Measurements from ENCODE around the gene RGSL1. TPM values are rescaled to one million over a fixed set of nuclear protein-coding genes. Genes with fewer than 3 reads are reported as not detected.

The RGSL1 gene
- total RNA-seq, 1 experiment from 2014 or later, result not detected

- TF ChIP-seq EZH2 (IDR thresholded peaks at IDR 0.05; ENCODE audit: borderline replicate concordance, low read depth, low read length, poor library complexity, severe bottlenecking), result no peak
- no peak for TF ChIP-seq CTCF (conservative IDR thresholded peaks at IDR 0.05; ENCODE audit: low read depth, low read length)
- peaks cover 41% of the 10 kb centered on the region for H3K36me3 ChIP-seq (ENCODE audit: insufficient read depth, low read length, poor library complexity, severe bottlenecking)
- H3K4me3 ChIP-seq (ENCODE audit: low read depth, low read length, poor library complexity, severe bottlenecking), result peak overlapping the region; percentile 65
- H3K4me1 ChIP-seq (ENCODE audit: insufficient read depth, low read length, poor library complexity, severe bottlenecking), result peaks cover 42% of the 10 kb centered on the region
- intact Hi-C loops (cut with micrococcal nuclease; ENCODE audit: unreplicated experiment), result loop anchor here (1.0 to 5.0 kb wide), 2 partner anchors 13 to 69 kb away; no protein-coding TSS in a partner anchor
- no TSS peak for BruUV-seq (replicated peaks)
- ChIA-PET CTCF (interaction anchor here (1.0 to 2.7 kb wide), 3 partner anchors 179 to 182 kb away, joined by 6 to 15 read pairs (median 6); no protein-coding TSS in a partner anchor), POLR2A (ENCODE audit: low non-redundant PET) (interaction anchor here (0.6 to 0.8 kb wide), 4 partner anchors 8 to 187 kb away, joined by 3 to 5 read pairs (median 4); no protein-coding TSS in a partner anchor)
- H3K27ac ChIP-seq (ENCODE audit: low read depth, low read length, poor library complexity, severe bottlenecking), result peak overlapping the region; percentile 39
- H3K9me3 ChIP-seq (ENCODE audit: low read depth, low read length, poor library complexity, severe bottlenecking), result no peaks in the 10 kb centered on the region
- H3K27me3 ChIP-seq (replicated peaks; ENCODE audit: insufficient read depth, low read depth, low read length, poor library complexity), result no peaks in the 10 kb centered on the region
- no peak for DNase-seq (ENCODE audit: low spot score)
These were observed 153.8 kb downstream of the RGSL1 start for GRCh38 chr1:182603646-182604174.

GRCh38 chr1:182604175-182605164 is 154.5 kb downstream of the RGSL1 start, which contains the start of gene RGS16:
Gene RGS16 (minus strand): TSS chr1:182604389. CDS start chr1:182604259, 130 bp downstream.
- CTCF ChIA-PET, result interaction anchor here (0.8 to 2.7 kb wide), 4 partner anchors 10 to 182 kb away, joined by 3 to 15 read pairs (median 4); no protein-coding TSS in a partner anchor
- peak; percentile 96 for DNase-seq (ENCODE audit: low spot score)
- H3K36me3 ChIP-seq (ENCODE audit: insufficient read depth, low read length, poor library complexity, severe bottlenecking), result peaks cover 33% of the 10 kb centered on the region
- H3K4me1 ChIP-seq (ENCODE audit: insufficient read depth, low read length, poor library complexity, severe bottlenecking), result peaks cover 48% of the 10 kb centered on the region
- no peak for TF ChIP-seq CTCF (conservative IDR thresholded peaks at IDR 0.05; ENCODE audit: low read depth, low read length)
- no peak for TF ChIP-seq EZH2 (IDR thresholded peaks at IDR 0.05; ENCODE audit: borderline replicate concordance, low read depth, low read length, poor library complexity, severe bottlenecking)
- H3K4me3 ChIP-seq (ENCODE audit: low read depth, low read length, poor library complexity, severe bottlenecking), result peak within 1 kb of the TSS; percentile 65
- H3K27ac ChIP-seq (ENCODE audit: low read depth, low read length, poor library complexity, severe bottlenecking), result peak within 1 kb of the TSS; percentile 39
- POLR2A ChIA-PET (ENCODE audit: low non-redundant PET), result interaction anchor here (0.6 to 0.8 kb wide), 2 partner anchors 10 to 186 kb away, joined by 4 to 14 read pairs; no protein-coding TSS in a partner anchor
- H3K27me3 ChIP-seq (replicated peaks; ENCODE audit: insufficient read depth, low read depth, low read length, poor library complexity), result no peaks in the 10 kb centered on the region
- no peaks in the 10 kb centered on the region for H3K9me3 ChIP-seq (ENCODE audit: low read depth, low read length, poor library complexity, severe bottlenecking)
- intact Hi-C loops (cut with micrococcal nuclease; ENCODE audit: unreplicated experiment), result loop anchor here (1.0 to 5.0 kb wide), 2 partner anchors 12 to 68 kb away; no protein-coding TSS in a partner anchor
- no TSS peak for BruUV-seq (replicated peaks)

GRCh38 chr1:182607566-182607965 is 157.6 kb downstream of the RGSL1 start:
- Histone ChIP-seq H3K4me1 (ENCODE audit: insufficient read depth, low read length, poor library complexity, severe bottlenecking) (peaks cover 60% of the 10 kb centered on the region), H3K9me3 (ENCODE audit: low read depth, low read length, poor library complexity, severe bottlenecking) (no peaks in the 10 kb centered on the region), H3K4me3 (ENCODE audit: low read depth, low read length, poor library complexity, severe bottlenecking) (no peak overlapping the region), H3K27ac (ENCODE audit: low read depth, low read length, poor library complexity, severe bottlenecking) (no peak overlapping the region), H3K27me3 (replicated peaks; ENCODE audit: insufficient read depth, low read depth, low read length, poor library complexity) (no peaks in the 10 kb centered on the region), H3K36me3 (ENCODE audit: insufficient read depth, low read length, poor library complexity, severe bottlenecking) (peaks cover 5% of the 10 kb centered on the region)
- intact Hi-C loops (cut with micrococcal nuclease; ENCODE audit: unreplicated experiment), result no loop called here
- no peak for TF ChIP-seq CTCF (conservative IDR thresholded peaks at IDR 0.05; ENCODE audit: low read depth, low read length)
- no peak for TF ChIP-seq EZH2 (IDR thresholded peaks at IDR 0.05; ENCODE audit: borderline replicate concordance, low read depth, low read length, poor library complexity, severe bottlenecking)
- BruUV-seq (replicated peaks), result no TSS peak
- CTCF ChIA-PET, result no interaction called here
- POLR2A ChIA-PET (ENCODE audit: low non-redundant PET), result no interaction called here
- DNase-seq (ENCODE audit: low spot score), result no peak
